ENCODE results near the gene CBX1.

GRCh38 chr17:48071654-48072053, 29.6 kb downstream of the CBX1 start:
- TF ChIP-seq POLR2A (IDR thresholded peaks at IDR 0.05) (no peak), POLR2AphosphoS5 (IDR thresholded peaks at IDR 0.05) (no peak)
- TF ChIP-seq, protein P1, sequence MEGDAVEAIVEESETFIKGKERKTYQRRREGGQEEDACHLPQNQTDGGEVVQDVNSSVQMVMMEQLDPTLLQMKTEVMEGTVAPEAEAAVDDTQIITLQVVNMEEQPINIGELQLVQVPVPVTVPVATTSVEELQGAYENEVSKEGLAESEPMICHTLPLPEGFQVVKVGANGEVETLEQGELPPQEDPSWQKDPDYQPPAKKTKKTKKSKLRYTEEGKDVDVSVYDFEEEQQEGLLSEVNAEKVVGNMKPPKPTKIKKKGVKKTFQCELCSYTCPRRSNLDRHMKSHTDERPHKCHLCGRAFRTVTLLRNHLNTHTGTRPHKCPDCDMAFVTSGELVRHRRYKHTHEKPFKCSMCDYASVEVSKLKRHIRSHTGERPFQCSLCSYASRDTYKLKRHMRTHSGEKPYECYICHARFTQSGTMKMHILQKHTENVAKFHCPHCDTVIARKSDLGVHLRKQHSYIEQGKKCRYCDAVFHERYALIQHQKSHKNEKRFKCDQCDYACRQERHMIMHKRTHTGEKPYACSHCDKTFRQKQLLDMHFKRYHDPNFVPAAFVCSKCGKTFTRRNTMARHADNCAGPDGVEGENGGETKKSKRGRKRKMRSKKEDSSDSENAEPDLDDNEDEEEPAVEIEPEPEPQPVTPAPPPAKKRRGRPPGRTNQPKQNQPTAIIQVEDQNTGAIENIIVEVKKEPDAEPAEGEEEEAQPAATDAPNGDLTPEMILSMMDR (IDR thresholded peaks at IDR 0.05) = no peak

Measured in suprapubic skin (tissue), 4 donors.